GM19468 (cell line): ENCODE data around the gene RASL10A.
"Not testable (repeated sequence)": the region's sequence is repeated elsewhere in the genome, so short reads cannot be mapped to it uniquely, and the experiment has no call there.

ENCODE experiments used
- ATAC-seq: cut with Tn5 transposase; IDR thresholded peaks from one replicate; pipeline ENCODE4 v1.9.1; 2021; ENCODE audit warnings: mild to moderate bottlenecking, moderate library complexity, moderate number of reproducible peaks; ENCODE audit not compliant: unreplicated experiment; ENCODE audit errors: extremely low read depth

The RASL10A gene

DNA sequence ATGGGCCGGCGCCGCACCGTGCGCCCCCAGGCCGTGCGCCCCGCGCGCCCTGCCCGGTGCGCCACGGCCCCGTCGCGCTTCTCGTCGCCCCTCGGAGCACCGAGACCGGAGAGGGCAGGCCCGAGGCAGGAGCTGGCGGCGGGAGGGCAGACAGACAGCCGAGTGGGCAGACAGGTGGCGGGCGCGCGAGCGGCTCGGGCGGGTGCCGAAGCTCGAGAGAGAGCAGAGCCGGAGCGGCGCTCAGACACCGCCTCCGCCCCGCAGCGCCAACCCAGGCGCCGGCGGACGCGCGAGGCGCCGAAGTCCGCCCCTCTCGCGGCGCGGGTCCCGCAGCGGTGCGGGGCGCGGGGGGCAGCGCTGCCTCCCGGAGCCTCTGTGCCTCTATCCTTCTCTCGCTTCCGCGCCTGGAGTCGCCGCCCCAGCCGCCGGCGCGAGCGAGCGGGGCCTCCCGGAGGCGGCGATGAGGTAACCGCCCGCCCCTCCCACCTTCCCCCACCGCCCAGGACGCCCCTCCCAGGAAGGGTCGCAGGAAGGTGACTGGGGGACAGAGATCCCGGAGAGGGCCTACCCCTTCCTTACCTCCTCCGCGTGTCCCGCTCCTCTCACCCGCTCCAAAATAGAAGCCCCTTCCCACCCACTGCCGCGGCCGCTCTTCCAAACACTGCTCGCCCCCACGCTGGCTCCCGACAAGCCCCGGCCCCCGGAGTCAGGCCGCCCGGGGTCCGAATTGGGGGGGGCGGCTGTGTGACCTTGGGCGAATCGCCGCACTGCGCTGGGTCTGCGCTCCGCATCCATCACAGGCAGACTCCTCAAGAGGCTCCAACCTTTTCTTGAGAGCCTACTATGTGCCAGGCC is at the start of gene RASL10A:
Gene RASL10A (minus strand): TSS at position 412 of the 855 bp plus-strand sequence. CDS start 451 bp downstream, outside the sequence.
- no peak for ATAC-seq

DNA sequence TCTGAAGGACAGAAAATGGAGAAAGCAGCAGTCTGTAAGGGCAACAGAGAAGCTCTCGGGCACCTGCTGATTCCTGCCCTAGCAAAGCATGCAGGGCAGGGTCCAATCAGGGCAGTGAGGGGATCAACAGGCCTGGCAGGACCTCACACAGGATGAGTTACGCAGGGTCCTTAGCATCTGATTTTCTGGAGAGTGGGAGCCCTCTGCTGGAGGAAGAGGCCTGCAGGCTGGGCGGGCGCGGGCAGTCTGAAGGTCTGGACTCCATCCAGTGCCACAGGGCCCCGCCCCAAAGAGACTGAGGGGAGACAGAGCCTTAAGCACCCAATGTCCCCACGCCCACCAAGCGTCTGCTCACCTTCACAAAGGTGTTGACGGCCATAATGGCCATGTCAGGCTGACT is 44.0 kb upstream of the RASL10A start:
- ATAC-seq = no peak

- not testable (repeated sequence) for ATAC-seq
These were observed 41.8 kb upstream of the RASL10A start for GRCh38 chr22:29357193-29357890.

- ATAC-seq = no peak
These were observed 38.4 kb upstream of the RASL10A start for GRCh38 chr22:29353860-29354259.

DNA sequence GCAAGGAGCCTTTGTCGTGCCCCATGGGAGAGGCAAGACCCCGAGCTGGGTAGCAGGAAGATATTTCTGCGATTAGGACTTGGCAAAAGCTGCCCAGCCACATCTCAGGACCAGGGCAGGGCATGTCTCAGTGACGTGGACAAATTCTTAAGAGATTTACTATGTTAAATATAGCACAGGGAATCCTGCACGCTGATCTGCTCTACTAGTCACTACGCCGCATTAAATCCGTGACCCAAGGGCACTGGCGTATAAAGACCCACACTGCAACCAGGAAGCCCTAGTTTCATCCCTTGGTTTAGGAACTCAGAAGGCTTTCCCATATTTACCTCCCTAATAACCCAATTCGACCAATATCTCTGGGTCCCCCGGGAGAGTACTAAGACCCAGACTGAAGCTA is 37.8 kb upstream of the RASL10A start:
- no peak for ATAC-seq

DNA sequence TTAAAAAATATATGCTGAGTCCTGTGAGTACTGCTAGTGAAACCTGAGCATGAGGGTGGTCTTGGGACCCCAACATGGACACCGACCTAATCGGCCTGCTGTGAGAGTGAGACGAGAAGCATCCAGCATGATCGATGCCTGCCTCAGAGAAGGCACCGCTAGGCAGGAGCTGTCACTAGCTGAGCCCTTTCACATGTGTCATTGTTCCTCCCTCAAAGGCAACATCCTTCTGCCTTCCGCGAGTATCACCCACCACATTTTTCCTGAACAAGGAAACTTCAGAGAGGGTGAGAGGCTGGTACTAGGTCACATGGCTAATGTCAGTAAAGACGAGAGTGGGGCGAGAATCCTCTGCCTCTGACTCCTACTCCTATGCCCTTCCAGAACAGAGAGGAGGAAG is 37.3 kb upstream of the RASL10A start:
- no peak for ATAC-seq

DNA sequence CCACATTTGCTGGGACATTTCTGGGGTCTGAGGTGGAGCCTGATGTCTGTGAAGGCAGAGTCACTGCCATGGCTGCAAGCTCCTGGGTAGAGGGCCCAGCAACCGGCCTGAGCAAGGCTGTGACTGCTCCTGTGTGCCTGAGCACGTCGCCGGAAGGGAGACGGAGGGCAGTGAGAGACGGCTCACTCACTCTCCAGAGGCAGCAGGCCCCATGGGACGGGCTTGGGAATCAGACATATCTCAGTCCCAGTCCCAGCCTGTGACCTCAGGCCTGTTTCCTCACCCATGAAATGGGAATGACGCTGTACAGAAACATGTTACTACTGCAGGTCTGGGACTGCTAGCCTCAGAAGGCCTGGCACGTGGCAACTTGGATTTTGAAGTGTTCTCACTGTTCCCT is 36.4 kb upstream of the RASL10A start:
- no peak for ATAC-seq

GRCh38 chr22:29351042-29351441 is 35.5 kb upstream of the RASL10A start:
- ATAC-seq = no peak

- ATAC-seq = no peak
These were observed 33.5 kb upstream of the RASL10A start for GRCh38 chr22:29348956-29349355.

GRCh38 chr22:29348041-29348440 is 32.5 kb upstream of the RASL10A start:
- no peak for ATAC-seq

GRCh38 chr22:29346659-29347058 is 31.2 kb upstream of the RASL10A start:
- ATAC-seq = no peak

DNA sequence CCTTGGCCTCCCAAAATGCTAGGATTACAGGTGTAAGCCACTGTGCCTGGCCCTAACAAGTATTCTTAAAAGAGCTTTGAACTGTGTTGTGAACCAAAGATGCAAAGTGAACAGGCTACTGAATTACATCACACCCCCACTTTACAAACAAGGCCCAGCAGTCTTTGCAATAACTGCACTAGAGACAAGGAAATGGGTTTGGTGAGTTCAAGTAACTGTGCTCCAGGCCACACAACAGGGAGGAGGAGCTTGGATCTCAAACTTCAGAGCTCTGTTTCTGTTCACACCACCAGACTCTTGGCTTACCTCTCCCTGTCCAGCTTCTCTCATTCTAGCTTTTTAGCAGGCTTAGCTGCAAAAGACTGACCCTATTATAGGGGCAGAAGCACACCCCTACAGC is 30.4 kb upstream of the RASL10A start:
- no peak for ATAC-seq

GRCh38 chr22:29344889-29345288 is 29.4 kb upstream of the RASL10A start:
- not testable (repeated sequence) for ATAC-seq

GRCh38 chr22:29344137-29344536 is 28.6 kb upstream of the RASL10A start:
- no peak for ATAC-seq

GRCh38 chr22:29343313-29343805 is 27.9 kb upstream of the RASL10A start:
- no peak for ATAC-seq

- no peak for ATAC-seq
These were observed 27.2 kb upstream of the RASL10A start for GRCh38 chr22:29342577-29343312.

- no peak for ATAC-seq
These were observed 26.7 kb upstream of the RASL10A start for GRCh38 chr22:29342177-29342576.

DNA sequence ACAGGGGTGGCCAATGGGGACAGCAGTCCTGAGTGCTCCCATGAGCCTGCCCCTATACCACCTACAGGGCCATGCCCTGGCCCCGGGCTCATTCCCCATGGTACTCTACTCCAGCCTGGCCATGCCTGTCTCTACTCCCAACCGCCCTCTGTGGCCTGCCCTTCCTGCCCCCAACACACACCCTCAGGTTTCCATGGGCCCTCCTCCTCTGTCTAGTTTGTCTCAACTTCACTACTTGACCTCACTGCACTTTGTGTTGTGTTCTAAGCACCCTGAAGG is 26.3 kb upstream of the RASL10A start:
- no peak for ATAC-seq

DNA sequence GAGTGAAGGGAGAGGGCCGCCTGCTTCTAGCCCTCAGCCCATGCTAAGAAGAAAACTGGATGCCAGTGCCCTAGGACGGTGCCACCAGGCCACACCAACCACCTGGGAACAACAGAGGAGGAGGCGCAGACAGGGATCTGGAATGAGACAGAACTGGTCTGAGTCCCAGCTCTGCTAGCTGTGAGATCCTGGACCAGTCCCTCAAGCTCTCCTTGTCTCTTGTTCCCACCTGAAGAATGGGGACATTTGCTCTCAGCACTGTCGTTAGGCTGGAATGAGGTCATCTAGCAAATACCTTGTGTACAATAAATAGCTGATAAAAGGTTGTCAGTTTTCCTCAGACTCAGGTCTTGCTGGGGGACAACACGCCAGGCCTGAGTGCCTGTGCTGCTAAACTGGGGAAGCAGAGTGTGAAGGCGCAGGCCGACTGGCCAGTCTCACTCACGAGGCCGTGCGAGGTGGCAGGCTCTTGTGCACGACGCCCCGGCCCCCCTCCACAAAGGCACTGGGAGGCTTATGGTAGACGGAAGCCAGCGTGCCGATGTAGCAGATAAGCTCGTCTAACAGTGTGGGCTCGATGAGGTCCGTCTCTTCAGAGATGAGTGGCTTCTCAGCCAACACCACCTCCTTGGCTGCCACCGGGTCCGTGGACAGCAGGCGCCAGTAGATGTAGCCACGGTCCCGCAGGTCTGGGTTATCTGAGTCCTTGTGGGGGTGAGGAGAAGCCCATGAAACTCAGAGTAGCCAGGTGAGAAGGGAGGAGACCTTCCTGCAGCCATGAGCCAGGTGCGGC is 25.8 kb upstream of the RASL10A start:
- ATAC-seq = no peak

DNA sequence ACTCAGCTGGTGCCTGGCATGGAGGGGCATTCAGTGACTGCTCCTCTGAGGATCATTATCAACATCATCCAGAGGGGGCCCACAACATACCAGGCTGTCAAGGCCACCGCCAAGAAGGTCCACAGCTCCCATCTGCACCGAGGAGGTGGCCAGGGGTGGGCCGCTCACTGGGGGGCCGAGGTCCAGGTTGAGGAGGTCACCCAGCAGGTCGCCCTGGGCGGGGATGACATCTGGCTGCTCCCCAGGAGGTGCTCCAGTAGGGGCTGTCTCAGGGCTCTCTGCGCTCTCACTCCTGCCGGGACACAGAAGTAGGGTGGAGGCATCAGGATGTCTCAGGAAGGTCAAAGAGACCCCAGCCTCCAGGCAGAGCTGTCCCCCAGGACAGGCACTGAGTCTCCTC is 25.1 kb upstream of the RASL10A start:
- ATAC-seq = no peak
